OCI-LY7 (cell line): ENCODE measurements around the gene ZNF692.

Experiments used
- CTCF ChIP-seq: fragments of 200-600 bp; sonication (generic); conservative IDR thresholded peaks from 2 replicates; pipeline ENCODE4 v1.5.1; 2014; ENCODE audit warnings: mild to moderate bottlenecking, antibody characterized with exemption, low read length, moderate library complexity, mixed read lengths
- EZH2phosphoT487 ChIP-seq: fragments of 200-600 bp; sonication (generic); IDR thresholded peaks from 2 replicates; pipeline ENCODE4 v1.6.1; 2018; ENCODE audit warnings: low read depth, borderline replicate concordance, mild to moderate bottlenecking, mixed run types, antibody characterized with exemption, low read length, moderate library complexity, mixed read lengths

- TF ChIP-seq CTCF (no peak), EZH2phosphoT487 (no peak)
Observed at GRCh38 chr1:248862998-248863881, 4.4 kb upstream of the ZNF692 start.
